RWPE1 (cell line): ENCODE measurements around the gene MTSS2.

Source experiments
- CTCF ChIA-PET: fragments of 350-600 bp; sonication (Branson Sonifier 250); formaldehyde crosslinking; extraction: SDS; loops from one replicate; lab custom pipeline; 2021; lab: Yijun Ruan, JAX
- POLR2A ChIA-PET: fragments of 400-600 bp; formaldehyde crosslinking; extraction: SDS; loops from one replicate; lab custom pipeline; 2020; ENCODE audit warnings: antibody characterized with exemption; ENCODE audit not compliant: low non-redundant PET; lab: Yijun Ruan, JAX
- DNase-seq: peaks from one replicate; pipeline ENCODE4 v3.0.0; 2012; ENCODE audit warnings: low spot score
- H3K27ac ChIP-seq: fragments of 450-650 bp; 2 replicates; pipeline ENCODE4 v1.5.1; 2017
- TF ChIP-seq, protein P1 (sequence below): fragments of 450-650 bp; conservative IDR thresholded peaks from 2 replicates; pipeline ENCODE4 v1.5.1; 2017; ENCODE audit warnings: low read depth, mild to moderate bottlenecking

The MTSS2 gene

DNA sequence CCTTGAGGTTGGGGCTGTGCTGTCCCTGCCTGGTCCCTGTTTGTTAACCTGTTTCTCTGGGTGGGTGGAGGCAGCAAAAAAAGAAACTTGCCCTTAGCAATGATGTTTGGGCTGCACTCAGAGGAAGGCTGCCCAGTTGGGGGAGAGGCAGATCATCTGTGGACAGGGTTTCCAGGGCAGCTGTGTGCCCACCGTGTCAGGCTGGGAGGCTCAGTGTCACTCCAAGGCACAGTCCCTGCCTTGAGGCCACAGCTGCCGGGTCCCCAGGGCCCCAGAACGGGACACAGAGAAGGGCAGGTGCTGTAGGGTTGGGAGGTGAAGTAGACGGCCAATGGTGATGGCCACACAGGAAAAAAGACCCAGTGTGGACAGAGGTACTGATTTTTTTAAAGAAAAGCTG, 35.6 kb downstream of the MTSS2 start:
- no peak overlapping the region for H3K27ac ChIP-seq
- ChIA-PET POLR2A (no interaction called here), CTCF (interaction anchor here (0.7 kb wide), 1 partner anchor 121 kb away, joined by 4 read pairs; no protein-coding TSS in a partner anchor)
- TF ChIP-seq, protein P1, sequence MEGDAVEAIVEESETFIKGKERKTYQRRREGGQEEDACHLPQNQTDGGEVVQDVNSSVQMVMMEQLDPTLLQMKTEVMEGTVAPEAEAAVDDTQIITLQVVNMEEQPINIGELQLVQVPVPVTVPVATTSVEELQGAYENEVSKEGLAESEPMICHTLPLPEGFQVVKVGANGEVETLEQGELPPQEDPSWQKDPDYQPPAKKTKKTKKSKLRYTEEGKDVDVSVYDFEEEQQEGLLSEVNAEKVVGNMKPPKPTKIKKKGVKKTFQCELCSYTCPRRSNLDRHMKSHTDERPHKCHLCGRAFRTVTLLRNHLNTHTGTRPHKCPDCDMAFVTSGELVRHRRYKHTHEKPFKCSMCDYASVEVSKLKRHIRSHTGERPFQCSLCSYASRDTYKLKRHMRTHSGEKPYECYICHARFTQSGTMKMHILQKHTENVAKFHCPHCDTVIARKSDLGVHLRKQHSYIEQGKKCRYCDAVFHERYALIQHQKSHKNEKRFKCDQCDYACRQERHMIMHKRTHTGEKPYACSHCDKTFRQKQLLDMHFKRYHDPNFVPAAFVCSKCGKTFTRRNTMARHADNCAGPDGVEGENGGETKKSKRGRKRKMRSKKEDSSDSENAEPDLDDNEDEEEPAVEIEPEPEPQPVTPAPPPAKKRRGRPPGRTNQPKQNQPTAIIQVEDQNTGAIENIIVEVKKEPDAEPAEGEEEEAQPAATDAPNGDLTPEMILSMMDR, result no peak
- DNase-seq, result no peak

DNA sequence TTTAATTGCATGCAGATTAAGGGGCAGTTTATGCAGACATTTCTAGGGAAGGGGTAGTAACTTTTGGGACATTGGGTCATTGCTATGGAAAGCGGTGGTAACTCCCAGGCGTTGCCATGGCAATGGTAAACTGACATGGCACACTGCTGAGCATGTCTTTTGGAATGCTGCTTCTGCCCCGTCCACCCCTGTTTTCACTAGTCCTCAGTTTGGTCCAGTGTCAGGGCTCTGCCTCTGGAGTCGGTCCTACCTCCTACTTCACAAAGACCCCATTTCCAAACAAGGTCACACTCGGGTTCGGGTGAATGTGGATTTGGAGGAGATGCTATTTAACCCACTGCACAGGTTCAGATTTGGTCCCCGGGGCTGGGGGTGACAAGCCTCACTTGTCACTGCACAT, 36.6 kb downstream of the MTSS2 start:
- ChIA-PET CTCF (no interaction called here), POLR2A (no interaction called here)
- H3K27ac ChIP-seq, result no peak overlapping the region
- TF ChIP-seq, protein P1, result no peak
- no peak for DNase-seq

DNA sequence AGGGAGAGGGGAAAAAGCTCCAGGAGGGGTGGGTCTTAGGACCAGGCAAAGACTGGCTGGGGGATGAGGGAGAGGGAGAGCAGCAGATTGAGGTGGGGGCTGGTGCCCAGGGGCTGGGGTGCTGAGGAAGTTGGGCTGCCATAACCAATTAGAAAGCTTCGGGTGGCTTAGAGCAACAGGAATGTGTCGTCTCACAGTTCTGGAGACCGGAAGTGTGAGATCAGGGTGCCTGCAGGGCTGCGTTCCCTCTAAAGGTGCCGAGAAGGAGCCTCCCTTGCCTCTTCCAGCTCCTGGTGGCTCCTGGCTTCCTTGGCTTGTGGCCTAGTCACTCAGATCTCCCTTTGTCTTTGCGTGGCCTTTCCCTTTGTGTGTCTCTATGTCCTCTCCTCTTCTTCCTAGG, 37.2 kb downstream of the MTSS2 start:
- ChIA-PET CTCF (interaction anchor here (0.6 kb wide), 1 partner anchor 68 kb away, joined by 6 read pairs; no protein-coding TSS in a partner anchor), POLR2A (no interaction called here)
- no peak for DNase-seq
- TF ChIP-seq, protein P1, result no peak
- no peak overlapping the region for H3K27ac ChIP-seq

DNA sequence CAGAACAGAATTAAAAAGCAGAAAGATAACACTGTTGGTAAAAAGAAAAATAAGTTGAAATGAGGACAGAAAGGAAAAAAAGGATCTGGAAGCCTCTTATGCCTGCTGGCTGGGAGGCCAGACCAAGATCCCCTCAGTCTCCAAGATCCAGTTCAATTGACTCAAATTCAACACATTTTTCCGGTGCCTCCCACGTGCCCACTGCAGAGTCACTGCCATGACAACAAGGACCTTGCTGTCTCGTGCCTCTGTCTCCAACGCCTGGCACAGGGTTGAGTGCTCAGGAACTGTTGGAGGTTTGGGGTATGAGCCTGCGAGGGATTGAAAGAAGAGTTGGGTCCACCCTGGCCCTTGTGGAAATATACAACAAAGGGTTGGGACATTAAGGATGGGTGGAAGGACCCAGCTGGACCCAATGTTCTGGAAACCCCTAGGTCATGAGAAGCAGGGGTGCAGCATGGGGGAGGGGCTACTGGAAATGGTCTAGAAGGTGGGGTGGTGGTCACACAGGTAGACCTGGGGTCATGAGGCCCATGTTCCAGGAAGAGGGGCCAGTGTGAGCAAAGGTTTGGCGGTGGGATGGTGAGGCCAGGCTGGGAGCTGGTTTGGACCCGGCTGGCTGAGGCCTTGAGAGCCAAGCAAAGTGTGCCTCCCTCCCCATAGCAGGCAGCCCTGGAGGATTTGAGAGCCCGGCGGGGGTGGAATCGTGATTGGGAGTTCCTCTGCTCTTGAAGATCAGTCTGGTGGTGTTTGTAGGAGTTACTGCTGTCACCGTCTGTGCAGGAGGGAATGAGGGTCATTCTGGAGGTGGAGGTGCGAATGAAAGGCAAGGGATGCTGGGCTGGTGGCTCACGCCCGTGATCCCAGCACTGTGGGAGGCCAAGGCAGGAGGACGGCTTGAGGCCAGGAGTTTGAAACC, 38.2 kb downstream of the MTSS2 start:
- ChIA-PET POLR2A (no interaction called here), CTCF (interaction anchor here (0.6 kb wide), 1 partner anchor 11 kb away, joined by 4 read pairs; no protein-coding TSS in a partner anchor)
- TF ChIP-seq, protein P1, result no peak
- DNase-seq, result no peak
- H3K27ac ChIP-seq, result no peak overlapping the region

DNA sequence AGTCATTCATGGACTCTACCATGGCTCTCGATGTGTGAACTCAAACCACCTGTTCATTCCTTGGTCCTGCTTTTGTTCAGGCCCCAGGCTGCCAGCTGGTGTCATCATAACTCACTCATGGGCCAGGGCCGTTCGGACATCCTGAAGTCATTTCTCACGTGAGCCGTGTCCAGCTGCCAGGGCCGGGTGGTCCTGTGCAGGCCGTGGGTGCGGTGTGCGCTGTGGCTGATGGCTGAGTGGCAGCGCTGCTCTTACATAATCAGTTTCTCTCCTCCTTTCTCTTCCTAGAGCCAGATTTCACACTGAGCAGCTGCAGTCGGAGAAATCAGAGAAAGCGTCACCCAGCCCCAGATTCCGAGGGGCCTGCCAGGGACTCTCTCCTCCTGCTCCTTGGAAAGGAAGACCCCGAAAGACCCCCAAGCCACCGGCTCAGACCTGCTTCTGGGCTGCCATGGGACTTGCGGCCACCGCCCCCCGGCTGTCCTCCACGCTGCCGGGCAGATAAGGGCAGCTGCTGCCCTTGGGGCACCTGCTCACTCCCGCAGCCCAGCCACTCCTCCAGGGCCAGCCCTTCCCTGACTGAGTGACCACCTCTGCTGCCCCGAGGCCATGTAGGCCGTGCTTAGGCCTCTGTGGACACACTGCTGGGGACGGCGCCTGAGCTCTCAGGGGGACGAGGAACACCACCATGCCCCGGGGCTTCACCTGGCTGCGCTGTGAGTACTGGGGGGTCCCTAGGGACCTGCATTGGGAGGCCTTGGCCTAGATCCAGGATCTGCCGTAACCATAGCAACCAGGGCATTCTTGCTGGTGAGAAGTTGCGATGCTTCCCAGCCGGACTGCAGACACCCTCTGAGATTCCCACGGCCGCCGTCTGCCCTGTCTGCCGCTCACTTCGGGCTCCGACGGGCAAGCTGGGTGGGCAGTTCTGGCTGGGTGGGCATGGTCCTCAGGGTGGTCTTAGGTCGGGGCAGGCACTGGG, 39.3 kb downstream of the MTSS2 start, which contains the start of gene IL34:
Gene IL34 (plus strand): TSS at position 300 of the 982 bp plus-strand sequence. CDS start 389 bp downstream, at position 689.
- ChIA-PET POLR2A (no interaction called here), CTCF (no interaction called here)
- no peak within 1 kb of the TSS for H3K27ac ChIP-seq
- no peak for DNase-seq
- TF ChIP-seq, protein P1, result no peak
